Loucy (cell line): ENCODE measurements around the gene POMP.

Source experiments
- H2AFZ ChIP-seq: fragments of 200-600 bp; sonication (generic); 2 replicates; pipeline ENCODE4 v1.6.0; 2016; ENCODE audit warnings: antibody characterized with exemption, mild to moderate bottlenecking, low read length, moderate library complexity
- H3F3A ChIP-seq: fragments of 200-600 bp; 2 replicates; pipeline ENCODE4 v1.6.0; 2016; ENCODE audit warnings: antibody characterized with exemption, low read depth, mild to moderate bottlenecking
- H3K27me3 ChIP-seq: fragments of 200-600 bp; sonication (generic); 2 replicates; pipeline ENCODE4 v1.6.1; 2014; ENCODE audit warnings: low read length, mild to moderate bottlenecking; ENCODE audit not compliant: insufficient read depth, poor library complexity, severe bottlenecking
- H3K36me3 ChIP-seq: fragments of 200-600 bp; sonication (generic); 2 replicates; pipeline ENCODE4 v1.6.1; 2016; ENCODE audit warnings: low read length; ENCODE audit not compliant: insufficient read depth
- H3K4me1 ChIP-seq: fragments of 200-600 bp; sonication (generic); 2 replicates; pipeline ENCODE4 v1.5.1; 2014; ENCODE audit warnings: low read length, mild to moderate bottlenecking; ENCODE audit not compliant: insufficient read depth, poor library complexity, severe bottlenecking
- H3K4me2 ChIP-seq: fragments of 200-600 bp; sonication (generic); 2 replicates; pipeline ENCODE4 v1.6.0; 2014; ENCODE audit warnings: antibody characterized with exemption, low read length, low read depth, mild to moderate bottlenecking; ENCODE audit not compliant: poor library complexity, severe bottlenecking
- H3K4me3 ChIP-seq: fragments of 200-600 bp; sonication (generic); 2 replicates; pipeline ENCODE4 v1.5.1; 2014; ENCODE audit warnings: low read length, mild to moderate bottlenecking, mixed read lengths; ENCODE audit not compliant: poor library complexity, severe bottlenecking
- H3K79me2 ChIP-seq: fragments of 200-600 bp; sonication (generic); 2 replicates; pipeline ENCODE4 v1.6.1; 2014; ENCODE audit warnings: low read length; ENCODE audit not compliant: insufficient read depth
- H3K9ac ChIP-seq: fragments of 200-600 bp; sonication (generic); 2 replicates; pipeline ENCODE4 v1.6.0; 2014; ENCODE audit warnings: mild to moderate bottlenecking, low read depth, low read length, moderate library complexity; ENCODE audit not compliant: poor library complexity, severe bottlenecking
- H3K9me2 ChIP-seq: fragments of 200-600 bp; sonication (generic); replicated peaks from 2 replicates; pipeline ENCODE4 v1.6.1; 2016; ENCODE audit warnings: low read depth, low read length, mixed read lengths
- H3K9me3 ChIP-seq: fragments of 200-600 bp; sonication (generic); 2 replicates; pipeline ENCODE4 v1.6.1; 2014; ENCODE audit warnings: mild to moderate bottlenecking, antibody characterized with exemption, low read length, low read depth; ENCODE audit not compliant: insufficient read depth
- H4K20me1 ChIP-seq: fragments of 200-600 bp; sonication (generic); 2 replicates; pipeline ENCODE4 v1.6.0; 2014; ENCODE audit warnings: antibody characterized with exemption, low read length, mild to moderate bottlenecking; ENCODE audit not compliant: insufficient read depth, poor library complexity, severe bottlenecking
- CTCF ChIP-seq: fragments of 200-600 bp; sonication (generic); conservative IDR thresholded peaks from 2 replicates; pipeline ENCODE4 v1.5.1; 2014; ENCODE audit warnings: mild to moderate bottlenecking, antibody characterized with exemption, low read length
- EZH2phosphoT487 ChIP-seq: fragments of 200-600 bp; IDR thresholded peaks from 2 replicates; pipeline ENCODE4 v1.6.1; 2018; ENCODE audit warnings: antibody characterized with exemption, mild to moderate bottlenecking, moderate library complexity, borderline replicate concordance

The POMP gene

GRCh38 chr13:28658796-28659620 lies at the start of gene POMP:
TSS of gene POMP (plus strand) at chr13:28659130. CDS start at chr13:28659185, 55 bp downstream.
- Histone ChIP-seq H3K36me3 (peaks cover 7% of the 10 kb centered on the region; the same call in 1 of the 2 replicates), H3K4me2 (peak within 1 kb of the TSS; percentile 98), H3K9ac (peak within 1 kb of the TSS; percentile 85), H3K4me1 (peaks cover 55% of the 10 kb centered on the region), H2AFZ (peak within 1 kb of the TSS; percentile 78), H3K79me2 (peaks cover 80% of the 10 kb centered on the region), H3F3A (no peaks in the 10 kb centered on the region), H3K27me3 (no peaks in the 10 kb centered on the region), H3K4me3 (peak within 1 kb of the TSS; percentile 91), H4K20me1 (peaks cover 52% of the 10 kb centered on the region), H3K9me2 (no peaks in the 10 kb centered on the region), H3K9me3 (no peaks in the 10 kb centered on the region)
- peak; percentile 23; the same call in 1 of the 2 replicates for TF ChIP-seq CTCF
- TF ChIP-seq EZH2phosphoT487 = no peak

GRCh38 chr13:28609381-28609780 lies 49.5 kb upstream of the POMP start:
- Histone ChIP-seq H3K4me1 (peaks cover 63% of the 10 kb centered on the region), H3F3A (peaks cover 4% of the 10 kb centered on the region), H3K4me2 (peak overlapping the region; percentile 56), H3K4me3 (no peak overlapping the region), H4K20me1 (no peaks in the 10 kb centered on the region), H3K9me2 (no peaks in the 10 kb centered on the region), H3K27me3 (no peaks in the 10 kb centered on the region), H3K9ac (no peak overlapping the region), H3K79me2 (no peaks in the 10 kb centered on the region), H3K36me3 (no peaks in the 10 kb centered on the region), H3K9me3 (no peaks in the 10 kb centered on the region), H2AFZ (no peak overlapping the region)
- TF ChIP-seq EZH2phosphoT487 (no peak), CTCF (no peak)

- Histone ChIP-seq H3K9me2 (no peaks in the 10 kb centered on the region), H3F3A (peaks cover 4% of the 10 kb centered on the region), H4K20me1 (no peaks in the 10 kb centered on the region), H3K9me3 (no peaks in the 10 kb centered on the region), H3K4me3 (no peak overlapping the region), H3K4me1 (peaks cover 63% of the 10 kb centered on the region), H3K4me2 (peak overlapping the region; percentile 56), H3K79me2 (no peaks in the 10 kb centered on the region), H3K36me3 (no peaks in the 10 kb centered on the region), H2AFZ (no peak overlapping the region), H3K9ac (no peak overlapping the region), H3K27me3 (no peaks in the 10 kb centered on the region)
- TF ChIP-seq EZH2phosphoT487 (no peak), CTCF (no peak)
Observed at GRCh38 chr13:28609926-28610325, 49.0 kb upstream of the POMP start.
